Keratinocyte (primary cell): ENCODE results near the gene ARHGAP31. TPM values are rescaled to one million over a fixed set of nuclear protein-coding genes. Genes with fewer than 3 reads are reported as not detected.

Experiments
- DNase-seq: peaks from one replicate; pipeline ENCODE4 v3.0.0-alpha.2; 2011; ENCODE audit warnings: low read depth, missing footprints, low spot score
- FAIRE-seq: peaks from 2 replicates; lab custom pipeline; 2011; peaks lifted over from hg19 to GRCh38; lab: Jason Lieb, UNC
- H2AFZ ChIP-seq: 2 replicates; pipeline ENCODE4 v1.6.0; 2012; ENCODE audit warnings: low read length, control low read depth, inconsistent platforms; ENCODE audit not compliant: control insufficient read depth
- H3K27ac ChIP-seq: 2 replicates; pipeline ENCODE4 v1.5.1; 2011; ENCODE audit warnings: low read length; ENCODE audit not compliant: control insufficient read depth, insufficient read depth
- H3K27me3 ChIP-seq: 3 replicates; pipeline ENCODE4 v1.6.0; 2011; ENCODE audit warnings: low read length; ENCODE audit not compliant: control insufficient read depth, insufficient read depth; ENCODE audit errors: extremely low read depth
- H3K36me3 ChIP-seq, 2 experiments: 2 replicates in 1 of 2; 3 replicates in 1 of 2; pipeline ENCODE4 v1.5.1; 2011; ENCODE audit warnings: low read length in 2 of 2, mild to moderate bottlenecking in 1 of 2; ENCODE audit not compliant: control insufficient read depth in 2 of 2, insufficient read depth in 2 of 2; ENCODE audit errors: extremely low read depth in 1 of 2
- H3K4me1 ChIP-seq: 3 replicates; pipeline ENCODE4 v1.5.1; 2011; ENCODE audit warnings: low read length; ENCODE audit not compliant: control insufficient read depth, insufficient read depth; ENCODE audit errors: extremely low read depth
- H3K4me2 ChIP-seq: 3 replicates; pipeline ENCODE4 v1.6.0; 2011; ENCODE audit warnings: low read depth, low read length; ENCODE audit not compliant: control insufficient read depth, insufficient read depth; ENCODE audit errors: extremely low read depth
- H3K4me3 ChIP-seq, 3 experiments: fragments of 200-600 bp in 1 of 3; sonication (generic) in 1 of 3; 2 replicates in 2 of 3; 3 replicates in 1 of 3; pipeline ENCODE4 v1.5.1; 2011 to 2016; ENCODE audit warnings: low read length in 3 of 3, mild to moderate bottlenecking in 3 of 3, control low read depth in 2 of 3, inconsistent platforms in 1 of 3, low read depth in 1 of 3, mixed read lengths in 1 of 3, mixed run types in 1 of 3, moderate library complexity in 1 of 3; ENCODE audit not compliant: control insufficient read depth in 2 of 3, insufficient read depth in 2 of 3; ENCODE audit errors: extremely low read depth in 1 of 3
- H3K79me2 ChIP-seq: 2 replicates; pipeline ENCODE4 v1.6.0; 2012; ENCODE audit warnings: low read length; ENCODE audit not compliant: control insufficient read depth, insufficient read depth
- H3K9ac ChIP-seq: 3 replicates; pipeline ENCODE4 v1.6.0; 2011; ENCODE audit warnings: low read length; ENCODE audit not compliant: control insufficient read depth, insufficient read depth; ENCODE audit errors: extremely low read depth
- H3K9me1 ChIP-seq: 3 replicates; pipeline ENCODE4 v1.6.0; 2011; ENCODE audit warnings: low read length; ENCODE audit not compliant: control insufficient read depth, insufficient read depth; ENCODE audit errors: extremely low read depth
- H3K9me3 ChIP-seq: 2 replicates; pipeline ENCODE4 v1.5.1; 2012; ENCODE audit warnings: low read depth, low read length; ENCODE audit not compliant: control insufficient read depth
- H4K20me1 ChIP-seq: 3 replicates; pipeline ENCODE4 v1.6.0; 2011; ENCODE audit warnings: low read length; ENCODE audit not compliant: control insufficient read depth, insufficient read depth; ENCODE audit errors: extremely low read depth
- CTCF ChIP-seq, 3 experiments: IDR thresholded peaks in 1 of 3; conservative IDR thresholded peaks in 1 of 3; optimal IDR thresholded peaks in 1 of 3; 2 replicates in 2 of 3; 3 replicates in 1 of 3; pipeline versions ENCODE3 to v1.5.1; 2011; ENCODE audit warnings: low read length in 3 of 3, mild to moderate bottlenecking in 3 of 3, moderate library complexity in 2 of 3, control low read depth in 1 of 3, inconsistent platforms in 1 of 3; ENCODE audit not compliant: insufficient read depth in 2 of 3; ENCODE audit errors: extremely low read depth in 1 of 3
- EZH2 ChIP-seq: IDR thresholded peaks from one replicate; pipeline ENCODE4 v1.6.1; 2012; ENCODE audit warnings: inconsistent platforms, mild to moderate bottlenecking, low read length, moderate library complexity
- dilution Hi-C: fragments of 300-500 bp; cut with MboI; formaldehyde crosslinking; loops from one replicate; pipeline ENCODE4 v1.7.0; 2020; ENCODE audit warnings: low sequenced_read_pairs; ENCODE audit not compliant: extremely low pct_ligation_motif_present
- polyA plus RNA-seq, 5 experiments: library from polyadenylated mRNA; depleted of rRNA in 3 of 5; stranded (reverse) in 3 of 5; stranded (forward) in 1 of 5; unstranded in 1 of 5; fragments of >200 nt; gene quantifications; 1 replicate in 1 of 5; 2 replicates in 3 of 5; 3 replicates in 1 of 5; pipeline versions ENCODE4 v1.2.1 to v1.2.3, GENCODE V29; 2011 to 2012; ENCODE audit warnings: missing spikeins in 2 of 5, low read depth in 1 of 5, low replicate concordance in 1 of 5

ARHGAP31 gene
- polyA plus RNA-seq, 1 donor (not counting 4 experiments of a cell fraction or from before 2014, with no cell fraction given), result 3.0 TPM

DNA sequence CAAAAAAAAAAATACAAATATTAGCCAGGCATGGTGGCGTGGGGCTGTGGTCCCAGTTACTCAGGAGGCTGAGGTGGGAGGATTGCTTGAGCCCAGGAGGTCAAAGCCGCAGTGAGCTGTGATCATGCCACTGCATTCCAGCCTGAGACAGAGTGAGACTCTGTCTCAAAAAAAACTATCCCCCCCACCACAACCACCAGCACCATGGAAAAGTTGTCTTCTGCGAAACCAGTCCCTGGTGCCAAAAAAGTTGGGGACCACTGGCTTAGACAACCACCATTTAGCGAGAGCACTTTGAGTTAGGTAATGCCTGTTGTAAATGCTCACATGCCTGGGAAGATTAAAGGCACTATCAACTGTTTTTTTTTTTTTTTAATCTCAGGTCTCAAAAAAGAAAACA, 15.4 kb downstream of the ARHGAP31 start:
- H3K27ac ChIP-seq, result no peak overlapping the region
- no peaks in the 10 kb centered on the region for H3K27me3 ChIP-seq
- H3K9me1 ChIP-seq, result no peaks in the 10 kb centered on the region
- DNase-seq (no peak), FAIRE-seq (no peak)
- H3K36me3 ChIP-seq, result no peaks in the 10 kb centered on the region
- no peak overlapping the region for H3K4me3 ChIP-seq
- no peaks in the 10 kb centered on the region for H3K9me3 ChIP-seq
- no peak overlapping the region for H3K9ac ChIP-seq
- H4K20me1 ChIP-seq, result no peaks in the 10 kb centered on the region
- peaks cover 22% of the 10 kb centered on the region for H3K4me1 ChIP-seq
- no peak overlapping the region for H2AFZ ChIP-seq
- no peak for TF ChIP-seq CTCF (optimal IDR thresholded peaks at IDR 0.05 in 1 of 3, IDR thresholded peaks at IDR 0.05 in 1 of 3, conservative IDR thresholded peaks at IDR 0.05 in 1 of 3; ENCODE audit: extremely low read depth in 1 of 3, insufficient read depth in 2 of 3, low read length in 3 of 3)
- TF ChIP-seq EZH2, result no peak
- no peak overlapping the region for H3K4me2 ChIP-seq
- dilution Hi-C loops, result no loop called here
- no peaks in the 10 kb centered on the region for H3K79me2 ChIP-seq

- no peak overlapping the region for H3K4me2 ChIP-seq
- H3K4me1 ChIP-seq, result peaks cover 22% of the 10 kb centered on the region
- dilution Hi-C loops, result no loop called here
- no peak for TF ChIP-seq CTCF (optimal IDR thresholded peaks at IDR 0.05 in 1 of 3, IDR thresholded peaks at IDR 0.05 in 1 of 3, conservative IDR thresholded peaks at IDR 0.05 in 1 of 3; ENCODE audit: extremely low read depth in 1 of 3, insufficient read depth in 2 of 3, low read length in 3 of 3)
- no peak for TF ChIP-seq EZH2
- no peaks in the 10 kb centered on the region for H4K20me1 ChIP-seq
- H3K27me3 ChIP-seq, result no peaks in the 10 kb centered on the region
- no peak overlapping the region for H3K27ac ChIP-seq
- no peak for DNase-seq
- H3K9me1 ChIP-seq, result no peaks in the 10 kb centered on the region
- H2AFZ ChIP-seq, result no peak overlapping the region
- H3K36me3 ChIP-seq, result no peaks in the 10 kb centered on the region
- no peak overlapping the region for H3K4me3 ChIP-seq
- H3K9me3 ChIP-seq, result no peaks in the 10 kb centered on the region
- no peak overlapping the region for H3K9ac ChIP-seq
- FAIRE-seq, result no peak
- H3K79me2 ChIP-seq, result no peaks in the 10 kb centered on the region
These were observed 15.9 kb downstream of the ARHGAP31 start for GRCh38 chr3:119310071-119310470.
